Liver (tissue), 9 donors: ENCODE data around the gene NLRP12. TPM values are rescaled to one million over a fixed set of nuclear protein-coding genes. Genes with fewer than 3 reads are reported as not detected.

Experiments
- DNase-seq: peaks from one replicate; pipeline ENCODE4 v3.0.0-alpha.2; 2017; ENCODE audit warnings: low spot score
- H3K27ac ChIP-seq, 2 donors: one replicate each; pipeline ENCODE4 v1.7.0; 2013; ENCODE audit warnings: inconsistent platforms in 2 of 2, low read length in 2 of 2, control low read depth in 1 of 2, low read depth in 1 of 2, mild to moderate bottlenecking in 1 of 2
- H3K27me3 ChIP-seq, 4 donors: one replicate each; pipeline versions ENCODE4 v1.6.1 to v1.7.0; 2013; ENCODE audit warnings: low read length in 3 of 4, inconsistent platforms in 1 of 4, mild to moderate bottlenecking in 1 of 4, moderate library complexity in 1 of 4; ENCODE audit not compliant: control insufficient read depth in 4 of 4, insufficient read depth in 4 of 4
- H3K36me3 ChIP-seq, 4 donors: one replicate each; pipeline versions ENCODE4 v1.6.1 to v1.7.0; 2013; ENCODE audit warnings: low read length in 3 of 4, mild to moderate bottlenecking in 3 of 4, low read depth in 1 of 4, moderate library complexity in 1 of 4; ENCODE audit not compliant: control insufficient read depth in 4 of 4, insufficient read depth in 3 of 4
- H3K4me1 ChIP-seq, 4 donors: one replicate each; pipeline versions ENCODE4 v1.6.1 to v1.7.0; 2013; ENCODE audit warnings: low read length in 3 of 4, mild to moderate bottlenecking in 3 of 4, moderate library complexity in 1 of 4; ENCODE audit not compliant: control insufficient read depth in 4 of 4, insufficient read depth in 4 of 4
- H3K4me3 ChIP-seq, 3 donors: one replicate each; pipeline versions ENCODE4 v1.6.1 to v1.7.0; 2013; ENCODE audit warnings: low read length in 3 of 3, control low read depth in 1 of 3, low read depth in 1 of 3, mild to moderate bottlenecking in 1 of 3
- H3K9ac ChIP-seq, 2 donors: one replicate each; pipeline ENCODE4 v1.7.0; 2013; ENCODE audit warnings: low read length in 2 of 2, mild to moderate bottlenecking in 2 of 2, moderate library complexity in 2 of 2, control low read depth in 1 of 2, low read depth in 1 of 2
- H3K9me3 ChIP-seq, 4 donors: one replicate each; pipeline versions ENCODE4 v1.6.1 to v1.7.0; 2013; ENCODE audit warnings: low read length in 3 of 4; ENCODE audit not compliant: control insufficient read depth in 4 of 4
- ATF3 ChIP-seq: IDR thresholded peaks from 2 replicates; pipeline ENCODE4 v1.6.1; 2016; ENCODE audit warnings: antibody characterized with exemption
- FOXA1 ChIP-seq: IDR thresholded peaks from 2 replicates; pipeline ENCODE4 v1.6.1; 2016; ENCODE audit warnings: antibody characterized with exemption
- FOXA2 ChIP-seq: IDR thresholded peaks from 2 replicates; pipeline ENCODE4 v1.6.1; 2016; ENCODE audit warnings: antibody characterized with exemption
- HNF4A ChIP-seq, 2 donors: conservative IDR thresholded peaks; 2 replicates each; pipeline ENCODE4 v1.6.1; 2016; ENCODE audit warnings: antibody characterized with exemption in 2 of 2, mild to moderate bottlenecking in 2 of 2
- HNF4G ChIP-seq: IDR thresholded peaks from 2 replicates; pipeline ENCODE4 v1.6.1; 2016; ENCODE audit warnings: antibody characterized with exemption
- JUND ChIP-seq, 2 donors: IDR thresholded peaks; 2 replicates each; pipeline ENCODE4 v1.6.1; 2016; ENCODE audit warnings: antibody characterized with exemption in 2 of 2
- NR2F2 ChIP-seq: IDR thresholded peaks from 2 replicates; pipeline ENCODE4 v1.6.1; 2016; ENCODE audit warnings: antibody characterized with exemption
- RAD21 ChIP-seq, 2 donors: IDR thresholded peaks; 2 replicates each; pipeline ENCODE4 v1.6.1; 2016; ENCODE audit warnings: antibody characterized with exemption in 2 of 2, mild to moderate bottlenecking in 2 of 2
- REST ChIP-seq: IDR thresholded peaks from 2 replicates; pipeline ENCODE4 v1.6.1; 2016; ENCODE audit warnings: antibody characterized with exemption, mild to moderate bottlenecking
- RXRA ChIP-seq, 2 donors: IDR thresholded peaks; 2 replicates each; pipeline ENCODE4 v1.6.1; 2017 to 2018; ENCODE audit warnings: antibody characterized with exemption in 2 of 2, mild to moderate bottlenecking in 1 of 2
- SP1 ChIP-seq: IDR thresholded peaks from 2 replicates; pipeline ENCODE4 v1.6.1; 2018; ENCODE audit warnings: antibody characterized with exemption, mild to moderate bottlenecking
- TAF1 ChIP-seq: conservative IDR thresholded peaks from 2 replicates; pipeline ENCODE4 v1.6.1; 2016; ENCODE audit warnings: antibody characterized with exemption, mild to moderate bottlenecking
- WGBS: extraction: QIAGEN DNeasy Blood & Tissue Kit; methylation state at CpG from one replicate; pipeline ENCODE4 v1.1.7; 2013; 5-methylcytosine and 5-hydroxymethylcytosine counted together
- polyA plus RNA-seq, 2 donors: library from polyadenylated mRNA; stranded (reverse) in 1 of 2; unstranded in 1 of 2; fragments of 200-250 nt in 1 of 2; fragments of >200 nt in 1 of 2; fragmentation: Nextera tagmentation in 1 of 2; extraction: Ambion mirVana in 1 of 2; gene quantifications; one replicate each; pipeline versions ENCODE4 v1.2.1 to v1.2.3, GENCODE V29; 2013 to 2015
- total RNA-seq, 2 donors: library from RNA; depleted of rRNA; stranded (reverse); fragments of >200 nt; gene quantifications; one replicate each; pipeline ENCODE4 v1.2.3, GENCODE V29; 2014
- TF ChIP-seq, protein P1 (sequence below): fragments of 150-350 bp; IDR thresholded peaks from 2 replicates; pipeline ENCODE4 v1.5.1; 2017; ENCODE audit warnings: improper control_type of control experiment, low read depth, low read length; ENCODE audit not compliant: missing input control
- TF ChIP-seq, protein P2 (sequence below): IDR thresholded peaks from 2 replicates; pipeline ENCODE4 v1.6.1; 2016; ENCODE audit warnings: antibody characterized with exemption
- TF ChIP-seq, protein P3 (sequence below): IDR thresholded peaks from 2 replicates; pipeline ENCODE4 v1.6.1; 2016; ENCODE audit warnings: antibody characterized with exemption
- donor health status: healthy.
- donor health status: healthy.
- donor health status: healthy.
- donor health status: healthy.
- donor health status: healthy.

NLRP12 gene
- total and polyA plus RNA-seq, 4 donors: 0.10 to 1.8 (median 0.58) TPM

GRCh38 chr19:53792721-53793433 is 31.2 kb downstream of the NLRP12 start:
- TF ChIP-seq, protein P1, sequence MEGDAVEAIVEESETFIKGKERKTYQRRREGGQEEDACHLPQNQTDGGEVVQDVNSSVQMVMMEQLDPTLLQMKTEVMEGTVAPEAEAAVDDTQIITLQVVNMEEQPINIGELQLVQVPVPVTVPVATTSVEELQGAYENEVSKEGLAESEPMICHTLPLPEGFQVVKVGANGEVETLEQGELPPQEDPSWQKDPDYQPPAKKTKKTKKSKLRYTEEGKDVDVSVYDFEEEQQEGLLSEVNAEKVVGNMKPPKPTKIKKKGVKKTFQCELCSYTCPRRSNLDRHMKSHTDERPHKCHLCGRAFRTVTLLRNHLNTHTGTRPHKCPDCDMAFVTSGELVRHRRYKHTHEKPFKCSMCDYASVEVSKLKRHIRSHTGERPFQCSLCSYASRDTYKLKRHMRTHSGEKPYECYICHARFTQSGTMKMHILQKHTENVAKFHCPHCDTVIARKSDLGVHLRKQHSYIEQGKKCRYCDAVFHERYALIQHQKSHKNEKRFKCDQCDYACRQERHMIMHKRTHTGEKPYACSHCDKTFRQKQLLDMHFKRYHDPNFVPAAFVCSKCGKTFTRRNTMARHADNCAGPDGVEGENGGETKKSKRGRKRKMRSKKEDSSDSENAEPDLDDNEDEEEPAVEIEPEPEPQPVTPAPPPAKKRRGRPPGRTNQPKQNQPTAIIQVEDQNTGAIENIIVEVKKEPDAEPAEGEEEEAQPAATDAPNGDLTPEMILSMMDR: peak; percentile 99
- TF ChIP-seq RAD21 (IDR thresholded peaks at IDR 0.05) (peak; percentile 92 to 97), FOXA2 (no peak), ATF3 (peak; percentile 93)
- Histone ChIP-seq H3K9me3 (no peaks in the 10 kb centered on the region), H3K27me3 (no peaks in the 10 kb centered on the region), H3K27ac (no peak overlapping the region), H3K4me1 (no peaks in the 10 kb centered on the region), H3K4me3 (no peak overlapping the region), H3K9ac (no peak overlapping the region), H3K36me3 (no peaks in the 10 kb centered on the region)
- WGBS: 26% methylated on average over 10 of the region's 10 CpGs
- peak; percentile 76 for DNase-seq

DNA sequence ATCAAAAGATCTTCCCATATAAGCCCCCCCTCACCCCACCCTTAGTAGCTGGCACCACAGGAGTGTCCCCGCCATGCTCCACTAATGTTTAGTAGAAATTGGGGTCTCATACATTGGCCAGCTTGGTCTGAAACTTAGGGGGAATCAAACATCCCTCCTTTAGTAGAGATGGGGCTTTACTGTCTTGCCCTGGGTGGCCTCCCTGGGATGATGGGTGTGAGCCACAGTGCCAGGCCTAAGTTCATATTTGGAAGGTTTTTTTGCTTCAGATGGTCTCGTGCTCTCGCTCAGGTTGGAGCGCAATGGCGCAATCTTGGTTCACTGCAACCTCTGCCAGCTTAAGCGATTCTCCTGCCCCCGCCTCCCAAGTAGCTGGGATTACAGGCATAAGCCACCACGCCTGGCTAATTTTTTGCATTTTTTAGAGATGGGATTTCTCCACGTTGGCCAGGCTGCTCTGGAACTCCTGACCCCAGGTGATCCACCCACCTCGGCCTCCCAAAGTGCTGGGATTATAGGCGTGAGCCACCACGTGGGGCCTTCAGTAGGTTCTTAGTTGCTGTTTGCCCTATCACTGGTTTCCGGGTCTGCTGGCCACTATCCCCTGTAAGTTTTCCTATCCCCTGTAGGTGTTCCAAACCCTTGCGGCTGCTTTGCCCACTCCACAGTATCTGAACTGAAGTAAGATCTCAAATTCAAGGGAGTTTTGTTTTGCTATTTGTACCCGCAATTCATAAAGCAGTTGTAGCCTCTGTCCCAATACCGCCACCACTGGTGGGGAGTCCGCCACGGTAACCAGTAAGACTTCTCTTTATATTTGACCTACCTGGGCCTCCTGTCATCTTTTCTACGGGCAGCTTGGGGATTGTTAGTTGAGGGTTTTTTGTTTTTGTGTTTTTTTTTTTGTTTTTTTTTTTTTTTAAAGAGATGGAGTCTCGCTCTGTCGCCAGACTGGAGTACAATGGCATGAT is 34.1 kb downstream of the NLRP12 start:
- no peak for TF ChIP-seq FOXA1
- TF ChIP-seq, protein P2, sequence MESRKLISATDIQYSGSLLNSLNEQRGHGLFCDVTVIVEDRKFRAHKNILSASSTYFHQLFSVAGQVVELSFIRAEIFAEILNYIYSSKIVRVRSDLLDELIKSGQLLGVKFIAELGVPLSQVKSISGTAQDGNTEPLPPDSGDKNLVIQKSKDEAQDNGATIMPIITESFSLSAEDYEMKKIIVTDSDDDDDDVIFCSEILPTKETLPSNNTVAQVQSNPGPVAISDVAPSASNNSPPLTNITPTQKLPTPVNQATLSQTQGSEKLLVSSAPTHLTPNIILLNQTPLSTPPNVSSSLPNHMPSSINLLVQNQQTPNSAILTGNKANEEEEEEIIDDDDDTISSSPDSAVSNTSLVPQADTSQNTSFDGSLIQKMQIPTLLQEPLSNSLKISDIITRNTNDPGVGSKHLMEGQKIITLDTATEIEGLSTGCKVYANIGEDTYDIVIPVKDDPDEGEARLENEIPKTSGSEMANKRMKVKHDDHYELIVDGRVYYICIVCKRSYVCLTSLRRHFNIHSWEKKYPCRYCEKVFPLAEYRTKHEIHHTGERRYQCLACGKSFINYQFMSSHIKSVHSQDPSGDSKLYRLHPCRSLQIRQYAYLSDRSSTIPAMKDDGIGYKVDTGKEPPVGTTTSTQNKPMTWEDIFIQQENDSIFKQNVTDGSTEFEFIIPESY: no peak
- no peak for TF ChIP-seq RAD21 (IDR thresholded peaks at IDR 0.05)
- TF ChIP-seq RXRA (IDR thresholded peaks at IDR 0.05): no peak
- Histone ChIP-seq H3K9ac (no peak overlapping the region), H3K27ac (no peak overlapping the region), H3K4me1 (no peaks in the 10 kb centered on the region), H3K27me3 (no peaks in the 10 kb centered on the region), H3K4me3 (no peak overlapping the region), H3K9me3 (no peaks in the 10 kb centered on the region), H3K36me3 (no peaks in the 10 kb centered on the region)
- no peak for DNase-seq
- 83% methylated on average over 21 of the region's 21 CpGs for WGBS

DNA sequence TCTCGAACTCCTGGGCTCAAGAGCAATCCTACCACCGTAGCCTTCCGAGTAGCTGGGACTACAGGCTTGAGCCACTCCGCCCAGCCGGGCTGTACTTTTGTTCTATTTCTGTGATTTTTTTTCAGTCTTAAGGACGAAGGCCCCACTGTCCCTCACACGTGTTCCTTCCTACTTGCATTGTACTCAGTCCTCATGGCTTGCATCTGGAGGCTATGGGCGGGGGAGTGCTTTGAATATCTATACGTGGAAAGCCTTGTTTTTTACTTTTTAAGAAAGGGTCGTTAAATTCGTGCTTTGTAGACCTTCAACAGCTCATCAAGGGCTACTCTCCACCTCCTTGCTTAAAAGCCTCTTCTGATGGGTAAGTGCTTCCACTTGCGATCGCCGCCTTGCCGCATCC is 36.8 kb downstream of the NLRP12 start:
- WGBS: 83% methylated on average over 15 of the region's 15 CpGs
- no peaks in the 10 kb centered on the region for H3K4me1 ChIP-seq
- no peaks in the 10 kb centered on the region for H3K9me3 ChIP-seq
- H3K4me3 ChIP-seq: no peak overlapping the region
- no peak overlapping the region for H3K27ac ChIP-seq
- no peaks in the 10 kb centered on the region for H3K36me3 ChIP-seq
- H3K9ac ChIP-seq: no peak overlapping the region
- H3K27me3 ChIP-seq: no peaks in the 10 kb centered on the region
- no peak for DNase-seq
- TF ChIP-seq HNF4A (conservative IDR thresholded peaks at IDR 0.05) (no peak), REST (no peak), NR2F2 (no peak), SP1 (no peak), JUND (IDR thresholded peaks at IDR 0.05) (no peak), RAD21 (IDR thresholded peaks at IDR 0.05) (no peak), TAF1 (no peak), HNF4G (no peak), ATF3 (no peak)
- TF ChIP-seq, protein P3, sequence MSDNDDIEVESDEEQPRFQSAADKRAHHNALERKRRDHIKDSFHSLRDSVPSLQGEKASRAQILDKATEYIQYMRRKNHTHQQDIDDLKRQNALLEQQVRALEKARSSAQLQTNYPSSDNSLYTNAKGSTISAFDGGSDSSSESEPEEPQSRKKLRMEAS: no peak
- TF ChIP-seq, protein P2: no peak
